ENCODE measurements around the gene RNH1. TPM values are rescaled to one million over a fixed set of nuclear protein-coding genes. Genes with fewer than 3 reads are reported as not detected.

RNH1 gene
- total RNA-seq, 1 donor from 2014 or later = 151 TPM

- no peak for DNase-seq (ENCODE audit: extremely low spot score, unreplicated experiment)
- H3K27ac Mint-ChIP-seq (ENCODE audit: unreplicated experiment) = no peak overlapping the region
- peaks cover 15% of the 10 kb centered on the region for H3K36me3 Mint-ChIP-seq (ENCODE audit: unreplicated experiment)
- no peak overlapping the region for H3K4me3 Mint-ChIP-seq (ENCODE audit: unreplicated experiment)
- H3K4me1 Mint-ChIP-seq (ENCODE audit: unreplicated experiment) = peaks cover 31% of the 10 kb centered on the region
- H3K9me3 Mint-ChIP-seq (ENCODE audit: unreplicated experiment) = no peaks in the 10 kb centered on the region
- no peaks in the 10 kb centered on the region for H3K27me3 Mint-ChIP-seq (ENCODE audit: unreplicated experiment)
- no peak for TF ChIP-seq CTCF (IDR thresholded peaks at IDR 0.05)
Observed at GRCh38 chr11:455566-456147, 51.4 kb downstream of the RNH1 start.

DNA sequence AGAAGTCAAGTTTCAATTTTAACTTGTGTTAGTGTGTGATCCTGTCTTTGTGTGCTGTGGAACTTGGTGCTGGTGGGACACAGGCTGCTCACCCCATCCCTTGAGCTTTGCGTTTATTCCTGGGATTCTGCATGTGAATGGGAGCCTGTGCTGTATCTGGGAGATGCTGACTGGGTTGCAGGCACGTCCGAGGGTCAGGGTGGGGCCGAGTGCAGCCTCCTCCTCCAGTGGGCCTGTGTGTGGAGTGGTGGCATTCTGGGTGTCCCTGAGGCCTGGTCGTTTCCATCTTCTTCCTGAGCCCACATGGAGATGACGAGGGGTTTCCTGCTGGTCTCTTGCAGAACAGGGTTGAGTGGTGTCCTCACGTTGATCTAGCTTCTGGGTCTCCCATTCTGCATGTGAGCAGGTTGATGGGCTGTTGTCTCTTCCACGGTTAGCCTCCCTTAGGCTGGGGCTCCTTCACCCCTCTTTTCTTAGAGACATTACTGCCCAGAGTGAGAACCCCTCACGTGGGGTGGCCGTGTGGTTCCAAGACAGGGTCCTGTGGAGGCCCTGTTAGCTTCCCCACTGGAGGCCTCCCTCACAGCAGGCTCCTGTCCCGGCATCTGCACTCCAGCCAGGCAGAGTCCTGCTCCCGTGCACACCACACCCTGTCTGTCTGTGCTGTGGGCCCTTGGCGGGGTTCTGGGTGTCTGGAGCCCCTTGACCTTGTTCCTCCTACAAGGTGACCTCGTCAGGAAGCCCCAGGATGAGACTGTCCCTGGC lies 52.1 kb downstream of the RNH1 start:
- Mint-ChIP-seq H3K4me3 (ENCODE audit: unreplicated experiment) (no peak overlapping the region), H3K9me3 (ENCODE audit: unreplicated experiment) (no peaks in the 10 kb centered on the region), H3K27me3 (ENCODE audit: unreplicated experiment) (no peaks in the 10 kb centered on the region), H3K27ac (ENCODE audit: unreplicated experiment) (no peak overlapping the region), H3K36me3 (ENCODE audit: unreplicated experiment) (peaks cover 11% of the 10 kb centered on the region), H3K4me1 (ENCODE audit: unreplicated experiment) (peaks cover 32% of the 10 kb centered on the region)
- TF ChIP-seq CTCF (IDR thresholded peaks at IDR 0.05) = no peak
- no peak for DNase-seq (ENCODE audit: extremely low spot score, unreplicated experiment)

DNA sequence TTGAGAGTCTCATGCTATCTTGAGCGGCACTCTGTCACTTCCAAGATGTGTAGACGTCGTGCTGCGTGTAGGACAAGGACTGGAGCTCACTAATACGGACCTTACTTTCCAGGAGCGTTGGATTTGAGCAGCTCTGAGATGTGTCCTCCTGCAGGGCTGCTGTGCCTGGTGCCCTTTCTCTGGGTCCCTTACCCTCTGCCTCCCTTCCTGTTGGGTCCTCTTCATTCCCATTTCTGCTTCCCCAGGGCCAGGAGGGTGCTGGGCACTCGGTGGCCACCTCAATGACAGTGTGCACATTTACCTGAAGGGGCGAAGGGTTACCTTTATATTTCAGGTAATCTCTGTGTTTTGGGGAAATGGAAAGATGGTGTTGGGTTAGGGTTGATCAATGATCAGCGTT lies 53.0 kb downstream of the RNH1 start:
- H3K4me3 Mint-ChIP-seq (ENCODE audit: unreplicated experiment) = no peak overlapping the region
- peaks cover 11% of the 10 kb centered on the region for H3K36me3 Mint-ChIP-seq (ENCODE audit: unreplicated experiment)
- H3K27ac Mint-ChIP-seq (ENCODE audit: unreplicated experiment) = no peak overlapping the region
- no peaks in the 10 kb centered on the region for H3K9me3 Mint-ChIP-seq (ENCODE audit: unreplicated experiment)
- peaks cover 35% of the 10 kb centered on the region for H3K4me1 Mint-ChIP-seq (ENCODE audit: unreplicated experiment)
- no peak for DNase-seq (ENCODE audit: extremely low spot score, unreplicated experiment)
- H3K27me3 Mint-ChIP-seq (ENCODE audit: unreplicated experiment) = no peaks in the 10 kb centered on the region
- no peak for TF ChIP-seq CTCF (IDR thresholded peaks at IDR 0.05)

- H3K4me1 Mint-ChIP-seq (ENCODE audit: unreplicated experiment) = peaks cover 39% of the 10 kb centered on the region
- H3K4me3 Mint-ChIP-seq (ENCODE audit: unreplicated experiment) = no peak overlapping the region
- no peak overlapping the region for H3K27ac Mint-ChIP-seq (ENCODE audit: unreplicated experiment)
Observed at GRCh38 chr11:453564-453963, 53.5 kb downstream of the RNH1 start.

More at GRCh38 chr11:453564-453963, 53.5 kb downstream of the RNH1 start:
- Mint-ChIP-seq H3K27me3 (ENCODE audit: unreplicated experiment) (no peaks in the 10 kb centered on the region), H3K36me3 (ENCODE audit: unreplicated experiment) (peaks cover 11% of the 10 kb centered on the region), H3K9me3 (ENCODE audit: unreplicated experiment) (no peaks in the 10 kb centered on the region)
- TF ChIP-seq CTCF (IDR thresholded peaks at IDR 0.05) = no peak
- DNase-seq (ENCODE audit: extremely low spot score, unreplicated experiment) = no peak
